Activated B cell treated with CpG ODN at 0.5 μM for 24 hours (primary cell): ENCODE measurements around the gene C1QBP. TPM values are rescaled to one million over a fixed set of nuclear protein-coding genes. Genes with fewer than 3 reads are reported as not detected.

Experiments used
- ATAC-seq: fragments of 200-7000 bp; cut with Tn5 transposase; one replicate; pipeline ENCODE4 v1.10.0; 2021; ENCODE audit warnings: low read depth, mild to moderate bottlenecking, moderate library complexity
- CTCF ChIA-PET: fragments of 350-600 bp; sonication (Branson Sonifier 250); formaldehyde crosslinking; loops from one replicate; lab custom pipeline; 2021; ENCODE audit warnings: antibody characterized with exemption; lab: Charles Lee
- POLR2A ChIA-PET: fragments of 350-600 bp; sonication (Branson Sonifier 250); formaldehyde crosslinking; loops from one replicate; lab custom pipeline; 2021; ENCODE audit warnings: antibody characterized with exemption; lab: Charles Lee
- DNase-seq: peaks from one replicate; pipeline ENCODE4 v3.0.0; 2022
- H3K27ac Mint-ChIP-seq: one replicate; pipeline ENCODE4 v1.8.0; 2020; ENCODE audit warnings: mixed read lengths
- H3K27me3 Mint-ChIP-seq: one replicate; pipeline ENCODE4 v1.8.0; 2021; ENCODE audit warnings: mixed read lengths
- H3K36me3 Mint-ChIP-seq: one replicate; pipeline ENCODE4 v1.8.0; 2021; ENCODE audit warnings: low read depth, mixed read lengths
- H3K4me1 Mint-ChIP-seq: one replicate; pipeline ENCODE4 v1.8.0; 2021; ENCODE audit warnings: mixed read lengths
- H3K4me3 Mint-ChIP-seq: one replicate; pipeline ENCODE4 v1.8.0; 2020; ENCODE audit warnings: mild to moderate bottlenecking, mixed read lengths
- H3K9me3 Mint-ChIP-seq: one replicate; pipeline ENCODE4 v1.8.0; 2020; ENCODE audit warnings: mixed read lengths
- intact Hi-C: fragments of 100-400 bp; cut with micrococcal nuclease; formaldehyde crosslinking; loops from one replicate; pipeline ENCODE4 v1.15.1; 2024
- total RNA-seq: library from RNA; stranded (reverse); gene quantifications from 2 replicates; pipeline ENCODE4 v1.2.3, GENCODE V29; 2022
- TF ChIP-seq, protein P1 (sequence below): fragments of 200-600 bp; IDR thresholded peaks from one replicate; pipeline ENCODE4 v1.8.0; 2022; ENCODE audit warnings: antibody characterized with exemption, mild to moderate bottlenecking

The C1QBP gene
- total RNA-seq, 1 donor from 2014 or later: 160 TPM

DNA sequence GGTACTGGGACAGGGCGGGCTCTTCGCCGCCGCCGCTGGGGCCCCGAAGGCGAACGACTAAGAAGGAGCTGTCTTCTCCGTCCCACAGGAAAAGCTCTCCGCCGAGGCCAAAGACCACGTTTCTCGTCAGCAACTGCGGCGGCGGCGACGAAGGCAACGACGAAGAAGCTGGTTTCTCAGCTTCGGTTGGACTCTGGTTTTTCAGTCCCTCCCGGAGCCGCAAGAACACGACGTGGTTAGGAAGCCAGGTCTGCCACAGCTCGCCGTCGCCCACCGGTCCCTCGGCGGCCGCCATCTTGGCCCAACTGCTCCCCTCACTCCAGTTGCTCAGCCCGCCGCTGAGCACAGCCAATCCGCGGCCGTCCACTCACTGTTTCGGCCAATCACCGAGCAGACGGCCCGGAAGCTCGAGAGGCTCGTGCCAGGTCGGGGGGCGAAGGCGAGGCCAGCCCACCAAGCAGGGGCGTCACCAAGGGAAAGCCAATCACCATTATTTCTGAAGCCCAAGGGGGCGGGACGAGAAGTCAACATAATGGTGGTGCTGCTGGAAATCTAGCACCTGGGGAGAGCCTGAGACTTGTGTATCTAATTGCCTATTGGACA, 19.5 kb downstream of the C1QBP start, which contains the start of gene NUP88:
Gene NUP88 (minus strand): TSS at position 307 of the 603 bp plus-strand sequence. CDS start 12 bp downstream, at position 295.
- peak; percentile 86 for ATAC-seq
- CTCF ChIA-PET: interaction anchor here (2.5 kb wide), 1 partner anchor 20 kb away, joined by 24 read pairs; the partner anchor contains the start of gene C1QBP
- TF ChIP-seq, protein P1, sequence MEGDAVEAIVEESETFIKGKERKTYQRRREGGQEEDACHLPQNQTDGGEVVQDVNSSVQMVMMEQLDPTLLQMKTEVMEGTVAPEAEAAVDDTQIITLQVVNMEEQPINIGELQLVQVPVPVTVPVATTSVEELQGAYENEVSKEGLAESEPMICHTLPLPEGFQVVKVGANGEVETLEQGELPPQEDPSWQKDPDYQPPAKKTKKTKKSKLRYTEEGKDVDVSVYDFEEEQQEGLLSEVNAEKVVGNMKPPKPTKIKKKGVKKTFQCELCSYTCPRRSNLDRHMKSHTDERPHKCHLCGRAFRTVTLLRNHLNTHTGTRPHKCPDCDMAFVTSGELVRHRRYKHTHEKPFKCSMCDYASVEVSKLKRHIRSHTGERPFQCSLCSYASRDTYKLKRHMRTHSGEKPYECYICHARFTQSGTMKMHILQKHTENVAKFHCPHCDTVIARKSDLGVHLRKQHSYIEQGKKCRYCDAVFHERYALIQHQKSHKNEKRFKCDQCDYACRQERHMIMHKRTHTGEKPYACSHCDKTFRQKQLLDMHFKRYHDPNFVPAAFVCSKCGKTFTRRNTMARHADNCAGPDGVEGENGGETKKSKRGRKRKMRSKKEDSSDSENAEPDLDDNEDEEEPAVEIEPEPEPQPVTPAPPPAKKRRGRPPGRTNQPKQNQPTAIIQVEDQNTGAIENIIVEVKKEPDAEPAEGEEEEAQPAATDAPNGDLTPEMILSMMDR: no peak
- intact Hi-C loops: loop anchor here (1.0 to 5.0 kb wide), 5 partner anchors 50 to 1277 kb away; partner anchors contain the start of genes CYB5D2, DERL2, MIS12 and PFN1
- H3K36me3 Mint-ChIP-seq: peaks cover 74% of the 10 kb centered on the region
- peak within 1 kb of the TSS; percentile 100 for H3K4me3 Mint-ChIP-seq
- POLR2A ChIA-PET: interaction anchor here (0.7 to 3.5 kb wide), 21 partner anchors 10 to 1566 kb away, joined by 3 to 39 read pairs (median 6); partner anchors contain the start of genes C1QBP, DERL2, DHX33 and MIS12
- H3K9me3 Mint-ChIP-seq: no peaks in the 10 kb centered on the region
- peak within 1 kb of the TSS; percentile 100 for H3K27ac Mint-ChIP-seq
- H3K27me3 Mint-ChIP-seq: no peaks in the 10 kb centered on the region
- DNase-seq: peak; percentile 87
- peaks cover 49% of the 10 kb centered on the region for H3K4me1 Mint-ChIP-seq

DNA sequence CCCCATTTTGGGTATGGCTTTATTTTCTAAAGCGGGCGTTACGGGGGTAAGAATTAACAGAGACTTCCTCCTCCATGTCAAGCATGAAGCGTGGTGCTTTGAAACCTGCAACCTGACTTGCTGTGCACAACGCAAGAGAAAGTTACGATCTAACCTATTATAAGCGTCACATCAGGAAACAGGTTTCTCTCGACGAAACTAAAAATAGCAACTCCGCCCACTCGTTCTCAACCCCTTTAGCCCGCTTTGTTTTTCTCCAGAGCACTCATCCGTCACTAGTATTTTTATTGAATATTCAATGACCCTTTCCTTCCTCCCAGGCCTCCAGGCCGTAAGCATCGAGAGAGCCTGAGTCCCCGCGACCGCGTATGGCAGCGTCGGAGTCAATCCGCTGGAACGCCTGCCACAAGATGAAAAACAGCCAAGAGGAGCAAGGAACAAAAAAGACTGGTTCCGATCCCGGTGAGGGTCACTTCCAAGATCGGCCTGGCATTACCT, 20.0 kb downstream of the C1QBP start:
- Mint-ChIP-seq H3K27ac (peak overlapping the region; percentile 100), H3K9me3 (no peaks in the 10 kb centered on the region), H3K4me3 (peak overlapping the region; percentile 100), H3K36me3 (peaks cover 73% of the 10 kb centered on the region), H3K27me3 (no peaks in the 10 kb centered on the region), H3K4me1 (peaks cover 51% of the 10 kb centered on the region)
- intact Hi-C loops: loop anchor here (1.0 to 5.0 kb wide), 5 partner anchors 50 to 1277 kb away; partner anchors contain the start of genes CYB5D2, DERL2, MIS12 and PFN1
- DNase-seq (no peak), ATAC-seq (peak; percentile 46)
- TF ChIP-seq, protein P1: no peak
- POLR2A ChIA-PET: interaction anchor here (0.7 to 3.5 kb wide), 24 partner anchors 9 to 1566 kb away, joined by 3 to 39 read pairs (median 4); partner anchors contain the start of genes C1QBP, DERL2, DHX33 and MIS12
- CTCF ChIA-PET: interaction anchor here (2.5 kb wide), 1 partner anchor 21 kb away, joined by 24 read pairs; the partner anchor contains the start of gene C1QBP

DNA sequence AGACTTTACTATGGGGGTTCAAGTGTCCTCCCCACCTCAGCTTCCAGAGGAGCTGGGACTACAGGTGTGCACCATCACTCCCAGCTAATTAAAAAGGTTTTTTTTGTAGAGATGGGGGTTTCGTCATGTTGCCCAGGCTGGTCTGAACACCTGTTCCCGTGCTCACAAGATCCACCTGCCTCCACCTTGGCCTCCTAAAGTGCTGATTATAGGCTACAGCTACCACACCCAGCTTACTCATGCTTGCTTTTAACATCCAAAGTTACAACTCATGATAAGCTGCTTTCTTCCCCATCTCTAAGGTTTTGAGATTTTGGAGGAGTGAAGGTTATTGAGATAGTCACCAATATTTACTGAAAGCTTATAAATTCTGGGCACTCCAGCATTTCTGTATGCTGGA, 22.1 kb downstream of the C1QBP start:
- Mint-ChIP-seq H3K27me3 (no peaks in the 10 kb centered on the region), H3K9me3 (no peaks in the 10 kb centered on the region), H3K4me1 (peaks cover 59% of the 10 kb centered on the region), H3K27ac (peak overlapping the region; percentile 41), H3K4me3 (peak overlapping the region; percentile 66), H3K36me3 (peaks cover 75% of the 10 kb centered on the region)
- ChIA-PET POLR2A (interaction anchor here (3.5 kb wide), 1 partner anchor 23 kb away, joined by 39 read pairs; the partner anchor contains the start of gene C1QBP), CTCF (interaction anchor here (0.7 kb wide), 1 partner anchor 22 kb away, joined by 5 read pairs; the partner anchor contains the start of gene C1QBP)
- intact Hi-C loops: loop anchor here (5.0 kb wide), 2 partner anchors 470 to 1275 kb away; partner anchors contain the start of genes CYB5D2, PFN1 and ZZEF1
- DNase-seq (no peak), ATAC-seq (no peak)
- TF ChIP-seq, protein P1: no peak

DNA sequence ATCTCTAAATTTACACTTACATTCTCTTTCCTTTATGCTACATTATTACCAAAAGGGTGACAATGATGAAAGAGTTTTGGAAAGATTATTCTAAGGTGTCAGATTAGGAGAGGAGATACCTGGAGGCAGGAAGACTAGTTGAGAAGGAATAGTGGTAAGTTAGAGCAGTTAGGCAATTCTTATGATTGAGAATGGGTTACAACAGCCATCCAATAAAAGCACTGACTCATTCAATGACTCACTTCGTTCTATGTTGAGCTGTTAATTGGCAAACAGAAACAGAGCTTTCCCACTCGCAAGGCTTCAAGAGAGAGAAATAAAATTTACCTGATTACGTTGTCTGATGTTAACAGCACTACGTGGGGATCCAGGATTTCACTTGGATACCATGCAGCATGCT, 25.3 kb downstream of the C1QBP start:
- POLR2A ChIA-PET: interaction anchor here (0.6 to 1.5 kb wide), 4 partner anchors 22 to 187 kb away, joined by 3 to 4 read pairs (median 4); no protein-coding TSS in a partner anchor
- H3K36me3 Mint-ChIP-seq: peaks cover 46% of the 10 kb centered on the region

More for the DNA sequence above, 25.3 kb downstream of the C1QBP start:
- CTCF ChIA-PET: no interaction called here
- H3K9me3 Mint-ChIP-seq: no peaks in the 10 kb centered on the region
- TF ChIP-seq, protein P1: no peak
- intact Hi-C loops: no loop called here
- peaks cover 52% of the 10 kb centered on the region for H3K4me1 Mint-ChIP-seq
- peak overlapping the region; percentile 21 for H3K27ac Mint-ChIP-seq
- no peak for ATAC-seq
- DNase-seq: no peak
- no peaks in the 10 kb centered on the region for H3K27me3 Mint-ChIP-seq
- H3K4me3 Mint-ChIP-seq: no peak overlapping the region
